H9 (cell line): ENCODE data around the gene MAGOH. TPM values are rescaled to one million over a fixed set of nuclear protein-coding genes. Genes with fewer than 3 reads are reported as not detected.

Experiments
- DNase-seq: peaks from one replicate; pipeline ENCODE4 v3.0.0-alpha.2; 2017
- H2AFZ ChIP-seq: one replicate; pipeline ENCODE4 v1.6.1; 2013; ENCODE audit warnings: mild to moderate bottlenecking, low read length, control low read depth, moderate library complexity
- H2AK5ac ChIP-seq: 2 replicates; pipeline ENCODE4 v1.6.1; 2013; ENCODE audit warnings: low read length, control low read depth, mixed read lengths; ENCODE audit not compliant: insufficient read length
- H2BK120ac ChIP-seq: one replicate; pipeline ENCODE4 v1.6.1; 2013; ENCODE audit warnings: low read depth, mild to moderate bottlenecking, low read length, control low read depth, inconsistent platforms; ENCODE audit not compliant: poor library complexity, severe bottlenecking
- H2BK12ac ChIP-seq: 2 replicates; pipeline ENCODE4 v1.6.1; 2013; ENCODE audit warnings: low read length, control low read depth, mixed read lengths, low read depth; ENCODE audit not compliant: insufficient read length
- H2BK15ac ChIP-seq: 2 replicates; pipeline ENCODE4 v1.6.1; 2013; ENCODE audit warnings: low read depth, low read length, control low read depth
- H2BK20ac ChIP-seq: one replicate; pipeline ENCODE4 v1.6.1; 2013; ENCODE audit warnings: low read depth, mild to moderate bottlenecking, low read length, control low read depth, inconsistent platforms; ENCODE audit not compliant: poor library complexity, severe bottlenecking
- H2BK5ac ChIP-seq: 2 replicates; pipeline ENCODE4 v1.6.1; 2013; ENCODE audit warnings: low read length, control low read depth, mixed read lengths; ENCODE audit not compliant: insufficient read length
- H3K14ac ChIP-seq: 2 replicates; pipeline ENCODE4 v1.6.1; 2013; ENCODE audit warnings: low read length, control low read depth; ENCODE audit not compliant: insufficient read depth
- H3K18ac ChIP-seq: 2 replicates; pipeline ENCODE4 v1.6.1; 2013; ENCODE audit warnings: low read depth, mild to moderate bottlenecking, mixed read lengths, low read length, control low read depth; ENCODE audit not compliant: insufficient read length
- H3K23ac ChIP-seq: 2 replicates; pipeline ENCODE4 v1.6.1; 2013; ENCODE audit warnings: low read length, control low read depth, mixed read lengths, low read depth; ENCODE audit not compliant: insufficient read length
- H3K23me2 ChIP-seq: 2 replicates; pipeline ENCODE4 v1.6.1; 2013; ENCODE audit warnings: low read depth, mild to moderate bottlenecking, mixed read lengths, low read length, control low read depth; ENCODE audit not compliant: insufficient read length, poor library complexity, severe bottlenecking
- H3K27ac ChIP-seq: 2 replicates; pipeline ENCODE4 v1.5.1; 2013; ENCODE audit warnings: low read length, control low read depth, mixed read lengths, low read depth; ENCODE audit not compliant: insufficient read length
- H3K27me3 ChIP-seq: 2 replicates; pipeline ENCODE4 v1.6.1; 2013; ENCODE audit warnings: low read length, control low read depth, inconsistent platforms; ENCODE audit not compliant: insufficient read depth
- H3K4ac ChIP-seq: 2 replicates; pipeline ENCODE4 v1.6.1; 2013; ENCODE audit warnings: low read depth, mild to moderate bottlenecking, control low read depth, inconsistent platforms, low read length, moderate library complexity
- H3K4me1 ChIP-seq: 2 replicates; pipeline ENCODE4 v1.6.1; 2013; ENCODE audit warnings: low read length, control low read depth, inconsistent platforms; ENCODE audit not compliant: insufficient read depth
- H3K4me2 ChIP-seq: 2 replicates; pipeline ENCODE4 v1.6.1; 2013; ENCODE audit warnings: low read length, control low read depth, mixed read lengths; ENCODE audit not compliant: insufficient read length, insufficient read depth
- H3K56ac ChIP-seq: 2 replicates; pipeline ENCODE4 v1.6.1; 2013; ENCODE audit warnings: low read depth, mild to moderate bottlenecking, mixed read lengths, low read length, control low read depth; ENCODE audit not compliant: insufficient read length
- H3K79me1 ChIP-seq: 2 replicates; pipeline ENCODE4 v1.6.1; 2013; ENCODE audit warnings: low read depth, mild to moderate bottlenecking, moderate library complexity, low read length, control low read depth, inconsistent platforms; ENCODE audit not compliant: insufficient read depth, poor library complexity, severe bottlenecking
- H3K79me2 ChIP-seq: 2 replicates; pipeline ENCODE4 v1.6.1; 2013; ENCODE audit warnings: low read length, control low read depth, inconsistent platforms; ENCODE audit not compliant: insufficient read depth
- H3K9ac ChIP-seq: 2 replicates; pipeline ENCODE4 v1.6.1; 2013; ENCODE audit warnings: low read length, control low read depth, mixed read lengths; ENCODE audit not compliant: insufficient read length; ENCODE audit errors: extremely low read depth
- H3K9me3 ChIP-seq: one replicate; pipeline ENCODE4 v1.6.1; 2013; ENCODE audit warnings: low read depth, low read length, inconsistent platforms; ENCODE audit not compliant: control insufficient read depth
- H3T11ph ChIP-seq: one replicate; pipeline ENCODE4 v1.6.1; 2013; ENCODE audit warnings: mild to moderate bottlenecking, low read length, control low read depth, inconsistent platforms
- H4K20me1 ChIP-seq: one replicate; pipeline ENCODE4 v1.6.1; 2013; ENCODE audit not compliant: control insufficient read depth, insufficient read length, insufficient read depth
- H4K5ac ChIP-seq: 2 replicates; pipeline ENCODE4 v1.6.1; 2013; ENCODE audit warnings: low read depth, mild to moderate bottlenecking, mixed read lengths, low read length, control low read depth; ENCODE audit not compliant: insufficient read length
- H4K8ac ChIP-seq: replicated peaks from 2 replicates; pipeline ENCODE4 v1.6.1; 2013; ENCODE audit warnings: low read length, control low read depth, mixed read lengths, low read depth; ENCODE audit not compliant: insufficient read length
- H4K91ac ChIP-seq: 2 replicates; pipeline ENCODE4 v1.6.1; 2013; ENCODE audit warnings: low read depth, mild to moderate bottlenecking, moderate library complexity, mixed read lengths, low read length, control low read depth; ENCODE audit not compliant: insufficient read length
- H3K27ac Mint-ChIP-seq, 3 experiments: 2 replicates in 2 of 3; 3 replicates in 1 of 3; pipeline ENCODE4 v1.8.0; 2020 to 2021; ENCODE audit warnings: mixed read lengths in 3 of 3, mild to moderate bottlenecking in 1 of 3, moderate library complexity in 1 of 3
- H3K27me3 Mint-ChIP-seq: 2 replicates; pipeline ENCODE4 v1.8.0; 2021; ENCODE audit warnings: low read depth, mild to moderate bottlenecking, moderate library complexity, mixed read lengths
- H3K36me3 Mint-ChIP-seq, 3 experiments: 2 replicates in 2 of 3; 3 replicates in 1 of 3; pipeline ENCODE4 v1.8.0; 2020 to 2021; ENCODE audit warnings: low read depth in 3 of 3, mixed read lengths in 3 of 3; ENCODE audit not compliant: insufficient read depth in 1 of 3
- H3K4me1 Mint-ChIP-seq, 2 experiments: 2 replicates each; pipeline ENCODE4 v1.8.0; 2020; ENCODE audit warnings: mixed read lengths in 2 of 2
- H3K4me3 Mint-ChIP-seq, 2 experiments: 2 replicates in 1 of 2; 3 replicates in 1 of 2; pipeline ENCODE4 v1.8.0; 2020 to 2021; ENCODE audit warnings: mild to moderate bottlenecking in 2 of 2, mixed read lengths in 2 of 2, moderate library complexity in 1 of 2
- H3K9me3 Mint-ChIP-seq, 2 experiments: 2 replicates in 1 of 2; 3 replicates in 1 of 2; pipeline ENCODE4 v1.8.0; 2020; ENCODE audit warnings: mild to moderate bottlenecking in 2 of 2, mixed read lengths in 2 of 2, moderate library complexity in 1 of 2
- CTCF ChIP-seq: fragments of 200-600 bp; sonication (generic); conservative IDR thresholded peaks from 3 replicates; pipeline ENCODE4 v1.8.0; 2021; ENCODE audit warnings: antibody characterized with exemption, mild to moderate bottlenecking
- WGBS: extraction: QIAGEN DNeasy Blood & Tissue Kit; methylation state at CpG from one replicate; pipeline ENCODE4 v1.1.7; 2013; ENCODE audit warnings: missing lambda C conversion rate, low lambda C conversion rate, mixed read lengths; ENCODE audit not compliant: insufficient read length; ENCODE audit errors: extremely low coverage; 5-methylcytosine and 5-hydroxymethylcytosine counted together
- total RNA-seq: library from RNA; stranded (reverse); gene quantifications from 2 replicates; pipeline ENCODE4 v1.2.1, GENCODE V29; 2021

The MAGOH gene
- total RNA-seq, 1 experiment from 2014 or later = 81.2 TPM

GRCh38 chr1:53210352-53210751 lies 28.0 kb downstream of the MAGOH start:
- no peak for DNase-seq
- Mint-ChIP-seq H3K9me3 (peaks cover 20 to 23% of the 10 kb centered on the region in 2 experiments), H3K36me3 (peaks cover 53 to 89% (median 86%) of the 10 kb centered on the region in 3 experiments), H3K27me3 (no peaks in the 10 kb centered on the region), H3K4me1 (no peaks in the 10 kb centered on the region), H3K4me3 (no peak overlapping the region), H3K27ac (no peak overlapping the region)
- H3K23ac ChIP-seq = no peak overlapping the region
- H3K14ac ChIP-seq = no peak overlapping the region
- no peak overlapping the region for H2AFZ ChIP-seq
- no peaks in the 10 kb centered on the region for H3K4me1 ChIP-seq
- H2BK5ac ChIP-seq = no peak overlapping the region
- no peak overlapping the region for H2BK12ac ChIP-seq
- no peak overlapping the region for H2AK5ac ChIP-seq
- no peak for TF ChIP-seq CTCF
- H3T11ph ChIP-seq = no peak overlapping the region
- no CpG with 5 or more reads among the region's 7 CpGs for WGBS
- H3K9ac ChIP-seq = no peak overlapping the region
- H4K8ac ChIP-seq = no peak overlapping the region
- no peak overlapping the region for H2BK120ac ChIP-seq
- no peak overlapping the region for H3K18ac ChIP-seq
- H3K27me3 ChIP-seq = no peaks in the 10 kb centered on the region
- H3K27ac ChIP-seq = no peak overlapping the region
- H2BK20ac ChIP-seq = no peak overlapping the region
- H3K9me3 ChIP-seq = peaks cover 16% of the 10 kb centered on the region
- H4K91ac ChIP-seq = no peak overlapping the region
- H3K79me2 ChIP-seq = no peaks in the 10 kb centered on the region
- H3K4me2 ChIP-seq = no peak overlapping the region
- H3K4ac ChIP-seq = no peak overlapping the region
- H4K20me1 ChIP-seq = no peaks in the 10 kb centered on the region
- no peak overlapping the region for H3K56ac ChIP-seq
- H3K23me2 ChIP-seq = no peaks in the 10 kb centered on the region
- no peak overlapping the region for H2BK15ac ChIP-seq
- H4K5ac ChIP-seq = no peak overlapping the region
- H3K79me1 ChIP-seq = no peaks in the 10 kb centered on the region
